Right renal cortex interstitium (tissue), 3 donors: ENCODE results near the gene TLK1. TPM values are rescaled to one million over a fixed set of nuclear protein-coding genes. Genes with fewer than 3 reads are reported as not detected.
"Not testable (repeated sequence)": the region's sequence is repeated elsewhere in the genome, so short reads cannot be mapped to it uniquely, and the experiment has no call there.

Experiments used
- DNase-seq, 3 donors: peaks; one replicate each; pipeline ENCODE4 v3.0.0-alpha.2; 2013; ENCODE audit warnings: low read depth in 3 of 3, low spot score in 2 of 3
- polyA plus RNA-seq, 3 donors: library from polyadenylated mRNA; unstranded; fragments of 120-200 nt; gene quantifications; one replicate each; pipeline ENCODE4 v1.2.1, GENCODE V29; 2013; ENCODE audit not compliant: insufficient read length in 3 of 3

TLK1 gene
- polyA plus RNA-seq, 3 donors, result 52.4 to 61.3 (median 61.2) TPM

- DNase-seq, result no peak
Measured at GRCh38 chr2:171171808-171172207, 11.1 kb upstream of the TLK1 start.

GRCh38 chr2:171169839-171170238, 9.1 kb upstream of the TLK1 start:
- DNase-seq, result no peak

- DNase-seq, result no peak
Measured at GRCh38 chr2:171169333-171169732, 8.6 kb upstream of the TLK1 start.

GRCh38 chr2:171167352-171167997, 6.8 kb upstream of the TLK1 start:
- no peak for DNase-seq

- DNase-seq, result no peak
Measured at GRCh38 chr2:171166328-171166983, 5.8 kb upstream of the TLK1 start.

- DNase-seq, result no peak
Measured at GRCh38 chr2:171165967-171166327, 5.3 kb upstream of the TLK1 start.

- DNase-seq, result no peak
Measured at GRCh38 chr2:171163261-171163660, 2.6 kb upstream of the TLK1 start.

- not testable (repeated sequence) for DNase-seq
Measured at GRCh38 chr2:171162522-171163197, 2.0 kb upstream of the TLK1 start.

- DNase-seq, result peak in 2 of 3 donors; percentile 39 to 56
Measured at GRCh38 chr2:171160956-171161740, 455 bp upstream of the TLK1 start.

GRCh38 chr2:171159372-171160118, 1.1 kb downstream of the TLK1 start:
- DNase-seq, result peak; percentile 54 to 58 (median 56)

GRCh38 chr2:171158790-171159371, 1.8 kb downstream of the TLK1 start:
- peak in 1 of 3 donors; percentile 6 for DNase-seq

- DNase-seq, result no peak
Measured at GRCh38 chr2:171158036-171158789, 2.5 kb downstream of the TLK1 start.

GRCh38 chr2:171157109-171157500, 3.6 kb downstream of the TLK1 start:
- DNase-seq, result no peak

- DNase-seq, result no peak
Measured at GRCh38 chr2:171154348-171154747, 6.3 kb downstream of the TLK1 start.

- no peak for DNase-seq
Measured at GRCh38 chr2:171150694-171151285, 9.9 kb downstream of the TLK1 start.

- DNase-seq, result no peak
Measured at GRCh38 chr2:171149986-171150693, 10.6 kb downstream of the TLK1 start.

GRCh38 chr2:171149171-171149938, 11.3 kb downstream of the TLK1 start:
- DNase-seq, result no peak

GRCh38 chr2:171147081-171147480, 13.6 kb downstream of the TLK1 start:
- DNase-seq, result no peak
